ENCODE measurements around the gene RBM4. TPM values are rescaled to one million over a fixed set of nuclear protein-coding genes. Genes with fewer than 3 reads are reported as not detected.

The RBM4 gene
- total and polyA plus RNA-seq, 2 of the 13 experiments (the other 11 are each of a cell fraction or from before 2014, with no cell fraction given): 126 to 136 TPM

DNA sequence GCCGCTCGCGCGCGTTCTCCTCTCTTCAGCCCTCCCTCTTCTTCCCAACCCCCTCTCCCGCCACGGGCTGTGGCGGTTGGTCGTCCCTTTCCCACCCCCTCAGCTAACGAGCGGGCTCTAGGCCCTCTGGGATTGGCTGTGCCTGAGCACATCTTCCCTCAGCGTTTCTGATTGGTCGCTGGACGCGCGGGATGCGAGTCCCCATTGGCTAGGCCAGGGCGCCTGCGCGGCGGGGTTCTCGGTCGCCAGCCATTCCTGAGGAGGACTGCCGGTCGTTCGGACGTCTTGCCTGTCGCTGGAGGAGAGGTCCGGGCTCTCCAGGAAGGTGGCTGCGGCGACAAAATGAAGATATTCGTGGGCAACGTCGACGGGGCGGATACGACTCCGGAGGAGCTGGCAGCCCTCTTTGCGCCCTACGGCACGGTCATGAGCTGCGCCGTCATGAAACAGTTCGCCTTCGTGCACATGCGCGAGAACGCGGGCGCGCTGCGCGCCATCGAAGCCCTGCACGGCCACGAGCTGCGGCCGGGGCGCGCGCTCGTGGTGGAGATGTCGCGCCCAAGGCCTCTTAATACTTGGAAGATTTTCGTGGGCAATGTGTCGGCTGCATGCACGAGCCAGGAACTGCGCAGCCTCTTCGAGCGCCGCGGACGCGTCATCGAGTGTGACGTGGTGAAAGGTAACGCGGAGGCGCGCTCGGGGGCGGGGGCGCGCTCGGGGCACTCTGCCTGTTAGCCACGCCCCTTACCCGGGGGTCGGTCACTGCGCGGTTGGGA lies 21.9 kb upstream of the RBM4 start, which contains the start of gene RBM14 (continued):
- TF ChIP-seq, protein P1, sequence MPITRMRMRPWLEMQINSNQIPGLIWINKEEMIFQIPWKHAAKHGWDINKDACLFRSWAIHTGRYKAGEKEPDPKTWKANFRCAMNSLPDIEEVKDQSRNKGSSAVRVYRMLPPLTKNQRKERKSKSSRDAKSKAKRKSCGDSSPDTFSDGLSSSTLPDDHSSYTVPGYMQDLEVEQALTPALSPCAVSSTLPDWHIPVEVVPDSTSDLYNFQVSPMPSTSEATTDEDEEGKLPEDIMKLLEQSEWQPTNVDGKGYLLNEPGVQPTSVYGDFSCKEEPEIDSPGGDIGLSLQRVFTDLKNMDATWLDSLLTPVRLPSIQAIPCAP (CRISPR knock-in tag; IDR thresholded peaks at IDR 0.05; ENCODE audit: low read depth): 0 out of 2 replicates have a peak, but pooled peaks have one; percentile 42
- TF ChIP-seq, protein P2, sequence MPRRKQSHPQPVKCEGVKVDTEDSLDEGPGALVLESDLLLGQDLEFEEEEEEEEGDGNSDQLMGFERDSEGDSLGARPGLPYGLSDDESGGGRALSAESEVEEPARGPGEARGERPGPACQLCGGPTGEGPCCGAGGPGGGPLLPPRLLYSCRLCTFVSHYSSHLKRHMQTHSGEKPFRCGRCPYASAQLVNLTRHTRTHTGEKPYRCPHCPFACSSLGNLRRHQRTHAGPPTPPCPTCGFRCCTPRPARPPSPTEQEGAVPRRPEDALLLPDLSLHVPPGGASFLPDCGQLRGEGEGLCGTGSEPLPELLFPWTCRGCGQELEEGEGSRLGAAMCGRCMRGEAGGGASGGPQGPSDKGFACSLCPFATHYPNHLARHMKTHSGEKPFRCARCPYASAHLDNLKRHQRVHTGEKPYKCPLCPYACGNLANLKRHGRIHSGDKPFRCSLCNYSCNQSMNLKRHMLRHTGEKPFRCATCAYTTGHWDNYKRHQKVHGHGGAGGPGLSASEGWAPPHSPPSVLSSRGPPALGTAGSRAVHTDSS (CRISPR knock-in tag; conservative IDR thresholded peaks at IDR 0.05): 0 out of 2 replicates have a peak, but pooled peaks have one; percentile 65
- TF ChIP-seq, protein P3, sequence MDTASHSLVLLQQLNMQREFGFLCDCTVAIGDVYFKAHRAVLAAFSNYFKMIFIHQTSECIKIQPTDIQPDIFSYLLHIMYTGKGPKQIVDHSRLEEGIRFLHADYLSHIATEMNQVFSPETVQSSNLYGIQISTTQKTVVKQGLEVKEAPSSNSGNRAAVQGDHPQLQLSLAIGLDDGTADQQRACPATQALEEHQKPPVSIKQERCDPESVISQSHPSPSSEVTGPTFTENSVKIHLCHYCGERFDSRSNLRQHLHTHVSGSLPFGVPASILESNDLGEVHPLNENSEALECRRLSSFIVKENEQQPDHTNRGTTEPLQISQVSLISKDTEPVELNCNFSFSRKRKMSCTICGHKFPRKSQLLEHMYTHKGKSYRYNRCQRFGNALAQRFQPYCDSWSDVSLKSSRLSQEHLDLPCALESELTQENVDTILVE (CRISPR knock-in tag; IDR thresholded peaks at IDR 0.05): 0 out of 2 replicates have a peak, but pooled peaks have one; percentile 11
- TF ChIP-seq ZNF383 (CRISPR knock-in tag; IDR thresholded peaks at IDR 0.05; ENCODE audit: borderline replicate concordance) (no peak), FOSL1 (CRISPR knock-in tag; IDR thresholded peaks at IDR 0.05; ENCODE audit: borderline replicate concordance) (no peak), TSC22D2 (CRISPR knock-in tag; IDR thresholded peaks at IDR 0.05; ENCODE audit: borderline replicate concordance) (0 out of 2 replicates have a peak, but pooled peaks have one; percentile 5), ZNF674 (CRISPR knock-in tag; IDR thresholded peaks at IDR 0.05; ENCODE audit: low read depth) (0 out of 2 replicates have a peak, but pooled peaks have one; percentile 4), ZEB1 (IDR thresholded peaks at IDR 0.05; ENCODE audit: insufficient replicate concordance, low read depth) (no peak), RXRB (CRISPR knock-in tag; IDR thresholded peaks at IDR 0.05; ENCODE audit: borderline replicate concordance) (peak; percentile 32; the same call in 1 of the 2 replicates), KLF15 (CRISPR knock-in tag; IDR thresholded peaks at IDR 0.05; ENCODE audit: borderline replicate concordance) (peak; percentile 83), ZNF768 (CRISPR knock-in tag; IDR thresholded peaks at IDR 0.05) (no peak), IKZF4 (CRISPR knock-in tag; IDR thresholded peaks at IDR 0.05; ENCODE audit: borderline replicate concordance, low read depth, not compliant biosample characterization) (peak; percentile 15), ZC3H13 (CRISPR knock-in tag; IDR thresholded peaks at IDR 0.05) (peak; percentile 89; the same call in 1 of the 2 replicates), CCAR2 (optimal IDR thresholded peaks at IDR 0.05; ENCODE audit: low read depth, low read length) (no peak), MED13 (CRISPR knock-in tag; IDR thresholded peaks at IDR 0.05) (peak; percentile 41; the same call in 1 of the 2 replicates), ZNF616 (CRISPR knock-in tag; IDR thresholded peaks at IDR 0.05; ENCODE audit: low read depth) (peak; percentile 57), ZNF720 (CRISPR knock-in tag; IDR thresholded peaks at IDR 0.05) (no peak), FOXC1 (CRISPR knock-in tag; IDR thresholded peaks at IDR 0.05; ENCODE audit: borderline replicate concordance) (peak; percentile 93), ZMYM4 (CRISPR knock-in tag; IDR thresholded peaks at IDR 0.05) (peak; percentile 79), ZNF124 (CRISPR knock-in tag; IDR thresholded peaks at IDR 0.05) (no peak), ZKSCAN5 (CRISPR knock-in tag; IDR thresholded peaks at IDR 0.05) (no peak), ZNF337 (CRISPR knock-in tag; IDR thresholded peaks at IDR 0.05; ENCODE audit: borderline replicate concordance, low read depth) (0 out of 2 replicates have a peak, but pooled peaks have one; percentile 26), BCL6 (CRISPR knock-in tag; IDR thresholded peaks at IDR 0.05) (peak; percentile 5; the same call in 1 of the 2 replicates)
- TF ChIP-seq, protein P4, sequence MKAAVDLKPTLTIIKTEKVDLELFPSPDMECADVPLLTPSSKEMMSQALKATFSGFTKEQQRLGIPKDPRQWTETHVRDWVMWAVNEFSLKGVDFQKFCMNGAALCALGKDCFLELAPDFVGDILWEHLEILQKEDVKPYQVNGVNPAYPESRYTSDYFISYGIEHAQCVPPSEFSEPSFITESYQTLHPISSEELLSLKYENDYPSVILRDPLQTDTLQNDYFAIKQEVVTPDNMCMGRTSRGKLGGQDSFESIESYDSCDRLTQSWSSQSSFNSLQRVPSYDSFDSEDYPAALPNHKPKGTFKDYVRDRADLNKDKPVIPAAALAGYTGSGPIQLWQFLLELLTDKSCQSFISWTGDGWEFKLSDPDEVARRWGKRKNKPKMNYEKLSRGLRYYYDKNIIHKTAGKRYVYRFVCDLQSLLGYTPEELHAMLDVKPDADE (CRISPR knock-in tag; IDR thresholded peaks at IDR 0.05): peak; percentile 83; the same call in 1 of the 2 replicates

All from HepG2 (cell line).